Mesothelial cell of epicardium (in vitro differentiated cells): Measurements from ENCODE around the gene NBEA. TPM values are rescaled to one million over a fixed set of nuclear protein-coding genes. Genes with fewer than 3 reads are reported as not detected.
A peak's percentile ranks its signal among the peaks of the same experiment; 100 is the strongest.

Experiments
- DNase-seq, 2 experiments: peaks; one replicate each; pipeline ENCODE4 v3.0.0; 2021; ENCODE audit warnings: low spot score in 2 of 2; ENCODE audit not compliant: unreplicated experiment in 2 of 2
- H3K27ac Mint-ChIP-seq: 2 replicates; pipeline ENCODE4 v1.8.0; 2021; ENCODE audit warnings: mixed read lengths
- H3K27me3 Mint-ChIP-seq: 2 replicates; pipeline ENCODE4 v1.8.0; 2021; ENCODE audit warnings: low read depth, mixed read lengths
- H3K36me3 Mint-ChIP-seq: 2 replicates; pipeline ENCODE4 v1.8.0; 2021; ENCODE audit warnings: mixed read lengths
- H3K4me1 Mint-ChIP-seq: 2 replicates; pipeline ENCODE4 v1.8.0; 2021; ENCODE audit warnings: mixed read lengths
- H3K4me3 Mint-ChIP-seq: 2 replicates; pipeline ENCODE4 v1.8.0; 2021; ENCODE audit warnings: mild to moderate bottlenecking, moderate library complexity, mixed read lengths
- H3K9me3 Mint-ChIP-seq: 2 replicates; pipeline ENCODE4 v1.8.0; 2021; ENCODE audit warnings: mixed read lengths
- total RNA-seq: library from RNA; stranded (reverse); gene quantifications from 3 replicates; pipeline ENCODE4 v1.2.1, GENCODE V29; 2021
- TF ChIP-seq, protein P1 (sequence below): fragments of 200-600 bp; sonication (generic); IDR thresholded peaks from one replicate; pipeline ENCODE4 v1.5.0; 2021; ENCODE audit warnings: antibody characterized with exemption; ENCODE audit not compliant: unreplicated experiment

NBEA gene
- total RNA-seq, 1 donor from 2014 or later, result 32.8 TPM

DNA sequence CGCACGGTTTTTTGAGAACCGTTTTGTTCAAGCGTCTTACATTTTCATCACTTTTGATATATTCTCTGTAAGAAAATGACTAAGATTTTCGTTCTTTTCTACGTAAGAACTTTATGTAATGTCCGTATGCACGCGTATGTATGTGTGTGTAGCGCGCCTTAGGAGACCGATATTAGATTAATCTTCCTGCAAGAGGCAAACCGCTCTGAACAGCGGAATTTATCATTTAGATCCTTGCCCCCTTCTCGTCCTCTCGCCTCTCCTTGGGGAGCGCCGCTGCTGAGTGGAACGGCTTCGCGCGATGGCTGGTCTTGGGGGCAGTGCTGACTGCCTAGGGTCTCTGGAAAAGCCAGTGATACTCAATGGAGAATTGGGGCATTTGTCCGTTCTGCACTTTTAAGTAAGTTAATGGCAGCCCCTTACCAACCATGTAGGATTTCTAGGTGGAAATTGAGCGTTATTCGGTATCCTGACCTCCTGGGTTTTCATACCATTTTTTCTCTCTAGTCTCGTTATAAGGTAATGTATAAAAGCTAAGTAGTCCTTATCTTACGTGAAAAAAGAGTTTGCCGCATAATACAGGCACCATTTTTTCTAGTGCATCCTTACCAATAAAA, 529.7 kb downstream of the NBEA start:
- TF ChIP-seq, protein P1, sequence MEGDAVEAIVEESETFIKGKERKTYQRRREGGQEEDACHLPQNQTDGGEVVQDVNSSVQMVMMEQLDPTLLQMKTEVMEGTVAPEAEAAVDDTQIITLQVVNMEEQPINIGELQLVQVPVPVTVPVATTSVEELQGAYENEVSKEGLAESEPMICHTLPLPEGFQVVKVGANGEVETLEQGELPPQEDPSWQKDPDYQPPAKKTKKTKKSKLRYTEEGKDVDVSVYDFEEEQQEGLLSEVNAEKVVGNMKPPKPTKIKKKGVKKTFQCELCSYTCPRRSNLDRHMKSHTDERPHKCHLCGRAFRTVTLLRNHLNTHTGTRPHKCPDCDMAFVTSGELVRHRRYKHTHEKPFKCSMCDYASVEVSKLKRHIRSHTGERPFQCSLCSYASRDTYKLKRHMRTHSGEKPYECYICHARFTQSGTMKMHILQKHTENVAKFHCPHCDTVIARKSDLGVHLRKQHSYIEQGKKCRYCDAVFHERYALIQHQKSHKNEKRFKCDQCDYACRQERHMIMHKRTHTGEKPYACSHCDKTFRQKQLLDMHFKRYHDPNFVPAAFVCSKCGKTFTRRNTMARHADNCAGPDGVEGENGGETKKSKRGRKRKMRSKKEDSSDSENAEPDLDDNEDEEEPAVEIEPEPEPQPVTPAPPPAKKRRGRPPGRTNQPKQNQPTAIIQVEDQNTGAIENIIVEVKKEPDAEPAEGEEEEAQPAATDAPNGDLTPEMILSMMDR, result no peak
- Mint-ChIP-seq H3K27ac (no peak overlapping the region), H3K4me3 (peak overlapping the region; percentile 54), H3K4me1 (peaks cover 48% of the 10 kb centered on the region), H3K27me3 (peaks cover 83% of the 10 kb centered on the region), H3K36me3 (peaks cover 1% of the 10 kb centered on the region), H3K9me3 (no peaks in the 10 kb centered on the region)
- DNase-seq, result no peak

DNA sequence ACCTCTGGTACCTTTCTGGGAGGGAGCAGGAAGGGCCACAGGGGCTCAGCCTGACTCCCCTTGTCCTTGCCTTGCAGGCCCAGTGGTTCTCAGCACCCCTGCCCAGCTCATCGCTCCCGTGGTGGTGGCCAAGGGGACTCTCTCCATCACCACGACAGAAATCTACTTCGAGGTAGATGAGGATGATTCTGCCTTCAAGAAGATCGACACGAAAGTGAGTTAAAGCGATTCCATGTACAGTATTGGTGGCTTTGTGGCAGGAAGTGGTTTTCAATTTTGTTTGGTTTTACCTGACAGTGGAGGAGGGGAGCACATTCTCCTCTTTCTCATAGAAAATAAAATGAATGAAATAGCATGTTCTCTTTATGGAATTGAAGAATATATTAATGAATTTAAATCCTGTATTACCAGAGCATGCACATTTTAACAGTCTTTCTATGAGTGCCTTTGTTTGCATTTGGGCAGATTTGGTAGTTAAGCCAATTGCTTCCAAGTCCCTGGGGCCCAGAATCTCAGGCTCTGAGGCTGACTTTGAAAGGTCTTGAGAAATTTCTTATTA, 530.3 kb downstream of the NBEA start:
- Mint-ChIP-seq H3K27ac (no peak overlapping the region), H3K4me1 (peaks cover 51% of the 10 kb centered on the region), H3K4me3 (peak overlapping the region; percentile 54), H3K9me3 (no peaks in the 10 kb centered on the region), H3K36me3 (peaks cover 1% of the 10 kb centered on the region), H3K27me3 (peaks cover 89% of the 10 kb centered on the region)
- DNase-seq, result no peak
- TF ChIP-seq, protein P1, result no peak

DNA sequence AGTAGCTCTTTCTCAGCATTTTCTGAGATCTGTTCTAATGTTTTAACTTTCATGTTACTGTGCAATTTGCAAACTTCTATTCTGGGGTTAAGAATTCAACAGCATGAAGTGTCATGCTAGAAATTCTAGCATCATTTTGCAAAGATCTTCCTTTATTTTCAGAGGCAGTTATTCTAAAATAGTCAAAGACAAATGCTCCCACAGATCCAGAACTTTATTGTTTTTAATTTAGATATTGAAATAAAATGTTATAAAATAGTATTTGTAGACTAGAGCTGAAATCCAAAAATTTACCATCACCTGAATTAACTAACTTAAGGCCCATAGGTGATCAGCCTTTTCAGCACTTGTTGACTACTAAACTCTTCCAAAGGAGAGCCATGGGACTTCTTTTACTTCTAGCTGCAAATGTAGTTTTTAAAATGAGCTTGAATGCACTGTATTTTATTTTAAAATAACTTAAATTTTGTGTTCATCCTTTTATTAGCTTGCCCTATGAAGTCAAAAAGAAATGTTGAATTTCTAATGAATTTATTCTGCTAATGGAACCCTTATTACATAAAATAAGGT, 531.2 kb downstream of the NBEA start:
- Mint-ChIP-seq H3K4me3 (peak overlapping the region; percentile 43), H3K27me3 (peaks cover 95% of the 10 kb centered on the region), H3K27ac (no peak overlapping the region), H3K9me3 (no peaks in the 10 kb centered on the region), H3K36me3 (peaks cover 1% of the 10 kb centered on the region), H3K4me1 (peaks cover 51% of the 10 kb centered on the region)
- DNase-seq, result no peak
- TF ChIP-seq, protein P1, result no peak

DNA sequence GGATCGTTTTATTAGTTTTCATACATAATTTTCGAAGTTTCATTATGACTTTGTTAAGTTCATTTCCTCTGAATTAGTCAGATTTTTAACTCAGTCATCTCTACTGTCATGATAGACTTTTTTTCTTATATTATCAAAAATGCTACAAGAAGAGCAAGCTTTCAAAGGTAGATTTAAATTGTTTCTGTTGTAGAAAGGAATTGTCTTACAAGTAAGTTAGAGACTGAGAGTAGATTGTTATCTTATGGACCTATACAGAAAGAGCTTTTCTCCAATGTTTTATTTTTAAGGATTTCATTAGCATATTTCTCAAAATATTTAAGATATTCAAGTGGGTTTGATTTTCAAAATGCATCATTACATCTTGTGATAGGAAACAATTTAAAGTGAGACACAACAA, 531.7 kb downstream of the NBEA start:
- Mint-ChIP-seq H3K27me3 (peaks cover 95% of the 10 kb centered on the region), H3K27ac (no peak overlapping the region), H3K36me3 (peaks cover 1% of the 10 kb centered on the region), H3K9me3 (no peaks in the 10 kb centered on the region), H3K4me3 (peak overlapping the region; percentile 43), H3K4me1 (peaks cover 53% of the 10 kb centered on the region)
- TF ChIP-seq, protein P1, result no peak
- DNase-seq, result no peak

DNA sequence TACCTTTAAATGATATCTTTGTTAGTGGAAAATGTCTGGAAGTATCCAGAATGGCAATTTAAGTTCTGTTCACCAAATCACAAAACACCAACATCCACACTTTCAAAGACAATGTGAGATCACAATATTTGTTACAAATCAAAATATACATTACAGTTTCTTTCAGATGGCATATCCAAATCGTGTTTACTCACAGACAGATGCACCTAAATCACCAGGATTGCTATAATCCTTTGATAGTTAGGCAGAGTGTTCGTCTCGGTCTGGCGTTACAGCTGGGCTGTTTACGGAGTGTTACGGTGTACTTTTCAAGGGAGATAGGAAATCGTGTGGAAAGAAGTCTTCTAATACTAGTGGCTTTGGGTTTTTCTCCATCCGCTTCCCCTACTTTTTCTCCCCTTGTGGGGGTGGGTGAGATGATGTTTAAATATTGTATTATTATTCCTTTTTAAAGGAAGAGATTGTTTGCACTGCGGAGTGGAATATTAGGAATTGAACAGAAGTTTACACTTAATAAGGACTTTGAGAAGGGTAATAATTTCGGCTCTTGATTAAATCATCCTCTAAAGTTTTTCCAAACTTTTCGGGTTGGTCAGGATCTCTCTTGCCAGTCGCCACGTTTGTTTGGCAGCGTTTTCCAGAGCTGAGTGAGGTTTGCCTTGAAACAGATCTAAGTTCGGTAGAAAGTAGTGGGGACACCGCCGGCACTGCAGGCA, 532.6 kb downstream of the NBEA start:
- peaks cover 96% of the 10 kb centered on the region for H3K27me3 Mint-ChIP-seq
- H3K36me3 Mint-ChIP-seq, result peaks cover 1% of the 10 kb centered on the region
- TF ChIP-seq, protein P1, result no peak
- peak overlapping the region; percentile 2 for H3K27ac Mint-ChIP-seq
- H3K4me1 Mint-ChIP-seq, result peaks cover 57% of the 10 kb centered on the region
- no peak for DNase-seq
- peak overlapping the region; percentile 77 for H3K4me3 Mint-ChIP-seq
- H3K9me3 Mint-ChIP-seq, result no peaks in the 10 kb centered on the region
